CD4-positive, alpha-beta T cell treated with Interleukin-12 subunit alpha and Interleukin-12 subunit beta, for 1 hour (primary cell): ENCODE results near the gene CSMD2.

Experiments
- DNase-seq: peaks from one replicate; pipeline ENCODE4 v3.0.0-alpha.2; 2020

Gene CSMD2

GRCh38 chr1:33576821-33577599 lies 588.0 kb downstream of the CSMD2 start:
- no peak for DNase-seq

- no peak for DNase-seq
Observed at GRCh38 chr1:33575324-33575879, 589.6 kb downstream of the CSMD2 start.

DNA sequence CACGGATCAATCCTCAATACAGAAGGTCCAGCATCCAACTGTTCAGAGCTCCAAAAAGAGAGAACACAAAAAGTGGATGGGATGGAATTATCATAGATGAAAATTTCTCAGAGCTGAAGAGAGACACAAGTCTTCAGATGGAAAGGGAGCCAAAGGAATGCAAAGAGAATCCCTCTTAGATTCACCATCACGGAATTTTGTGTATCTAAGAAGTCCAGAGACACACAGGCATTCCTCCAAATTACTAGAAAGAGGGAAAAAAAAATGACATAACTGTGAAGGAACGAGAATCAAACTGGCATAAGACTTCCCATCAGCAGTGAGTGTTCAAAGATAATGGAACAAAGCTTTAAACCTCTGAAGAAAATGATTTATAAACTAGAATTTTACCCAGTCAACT lies 591.4 kb downstream of the CSMD2 start:
- DNase-seq: no peak

DNA sequence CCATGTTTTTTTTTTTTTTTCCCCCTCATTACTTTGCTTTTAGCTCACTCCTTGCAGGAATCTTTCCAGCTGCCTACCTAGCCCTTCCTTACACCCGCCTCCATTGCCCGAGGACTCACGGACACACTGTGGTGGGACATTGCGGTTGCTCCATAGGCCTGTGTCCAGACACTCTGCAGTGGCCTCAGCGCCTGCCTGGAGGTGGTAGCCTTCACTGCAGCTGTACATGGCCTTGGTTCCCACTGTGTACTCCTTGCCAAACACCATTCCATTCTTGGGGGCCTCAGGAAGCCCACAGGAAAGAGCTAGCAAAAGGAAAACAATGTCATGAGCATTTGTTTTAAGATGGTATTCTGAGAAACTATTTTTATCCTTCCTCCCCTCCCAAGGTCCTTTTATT lies 592.6 kb downstream of the CSMD2 start:
- no peak for DNase-seq

DNA sequence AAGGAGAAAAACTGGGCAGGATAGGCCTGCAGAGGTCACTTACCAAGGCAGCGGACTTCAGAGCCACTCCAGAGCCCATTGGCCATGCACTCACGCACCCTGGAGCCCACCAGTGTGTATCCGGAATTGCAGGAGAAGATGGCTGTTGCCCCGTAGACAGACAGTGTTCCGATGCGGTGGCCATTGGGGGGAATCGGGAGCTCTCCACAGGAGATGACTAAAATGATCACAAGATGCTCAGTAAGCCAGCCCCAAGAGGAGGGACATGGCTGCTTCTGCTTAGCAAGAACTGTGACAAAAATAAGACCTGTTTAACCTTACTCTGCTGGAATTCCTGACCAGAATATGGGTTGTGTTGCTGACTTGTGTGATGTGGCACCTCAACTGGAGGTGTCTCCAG lies 595.7 kb downstream of the CSMD2 start:
- DNase-seq: no peak

DNA sequence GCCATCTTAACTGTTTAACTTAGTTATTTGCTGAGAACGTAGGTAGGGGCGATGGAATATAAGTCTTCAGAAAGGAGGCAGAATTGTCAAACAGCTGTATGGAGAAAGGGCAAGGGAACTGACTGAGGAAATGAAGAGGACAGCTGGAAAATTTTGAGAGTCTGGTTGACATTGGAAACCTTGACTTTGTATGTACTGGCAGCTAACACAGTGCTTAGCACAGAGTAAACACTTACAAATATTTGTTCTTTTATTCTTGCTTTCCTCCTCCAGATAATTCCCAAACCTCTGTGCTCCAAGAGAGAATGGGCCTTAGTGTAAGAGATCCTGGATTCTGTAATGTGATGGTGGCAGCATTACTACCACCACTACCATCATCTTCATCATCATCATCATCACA lies 601.3 kb downstream of the CSMD2 start:
- no peak for DNase-seq

DNA sequence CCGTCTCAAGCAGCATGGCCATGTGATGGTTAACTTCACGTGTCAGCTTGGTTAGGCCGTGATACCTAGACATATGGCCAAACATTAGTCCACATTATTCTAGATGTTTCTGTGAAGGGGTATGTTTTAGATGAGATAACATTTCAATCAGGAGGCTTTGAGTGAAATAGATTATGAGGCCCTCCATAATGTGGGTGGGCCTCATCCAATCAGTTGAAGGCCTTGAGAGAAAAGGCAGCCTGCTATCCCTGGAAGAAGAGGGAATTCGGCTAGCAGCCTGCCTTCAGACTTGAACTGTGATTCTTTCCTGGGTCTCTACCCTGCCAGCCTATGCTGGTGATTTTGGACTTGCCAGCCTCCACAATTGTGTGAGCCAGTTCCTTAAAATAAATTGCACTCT lies 602.5 kb downstream of the CSMD2 start:
- DNase-seq: no peak

- no peak for DNase-seq
Observed at GRCh38 chr1:33561576-33561975, 603.5 kb downstream of the CSMD2 start.

DNA sequence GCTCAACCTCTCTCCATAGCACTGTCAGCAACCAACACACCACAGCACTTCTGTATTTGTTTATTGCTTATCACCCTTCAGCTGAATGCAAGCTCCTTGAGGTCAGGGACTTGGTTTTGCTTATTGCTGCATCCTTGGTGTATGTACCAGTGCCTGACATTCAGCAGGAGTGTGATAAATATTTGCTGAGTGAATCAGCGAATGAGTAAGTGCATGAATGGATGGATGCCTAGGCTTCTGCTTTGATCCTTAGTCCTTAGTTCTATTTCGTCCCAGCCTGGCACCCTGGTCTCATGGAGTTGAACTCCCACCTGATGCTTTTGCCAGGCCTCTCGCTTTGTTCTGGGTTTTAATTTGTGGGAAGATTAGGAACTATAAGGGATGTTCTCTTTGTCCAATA lies 604.4 kb downstream of the CSMD2 start:
- DNase-seq: no peak

GRCh38 chr1:33548721-33549120 lies 616.3 kb downstream of the CSMD2 start:
- DNase-seq: no peak

DNA sequence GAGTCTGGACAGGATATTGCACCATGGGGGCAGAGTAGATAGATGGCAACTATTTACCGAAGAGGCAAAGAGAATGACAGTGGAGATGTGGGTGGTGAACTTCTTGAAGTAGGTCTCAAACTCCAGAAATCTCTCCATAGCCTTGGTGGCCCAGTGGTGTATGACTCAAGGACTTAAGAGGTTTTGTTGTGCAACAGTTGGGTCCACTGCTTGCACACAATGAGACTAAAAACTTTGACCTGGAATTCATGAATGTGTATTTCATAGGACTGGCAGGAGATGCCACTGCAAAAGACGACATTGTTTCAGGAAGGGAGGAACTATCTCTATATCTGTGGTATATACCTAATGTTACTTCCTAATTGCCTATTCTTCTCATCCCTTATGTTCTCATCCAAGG lies 616.7 kb downstream of the CSMD2 start:
- no peak for DNase-seq

DNA sequence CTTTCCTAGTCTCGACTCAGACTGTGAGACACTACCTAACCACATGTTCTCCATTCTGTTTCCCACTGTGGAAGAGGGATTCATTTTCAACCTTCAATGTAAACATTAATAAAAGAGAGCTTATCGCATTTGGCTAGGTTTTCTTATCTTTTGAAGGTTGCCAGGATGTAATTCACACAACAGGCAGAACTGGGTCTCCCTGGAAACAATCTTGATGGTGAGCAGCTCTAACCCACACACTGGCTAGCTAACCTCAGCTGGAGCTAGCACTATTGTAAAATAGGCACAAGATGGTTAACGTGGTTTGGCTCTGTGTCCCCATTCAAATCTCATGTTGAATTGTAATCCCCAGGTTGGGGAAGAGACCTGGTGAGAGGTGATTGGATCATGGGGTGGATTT lies 617.5 kb downstream of the CSMD2 start:
- no peak for DNase-seq

DNA sequence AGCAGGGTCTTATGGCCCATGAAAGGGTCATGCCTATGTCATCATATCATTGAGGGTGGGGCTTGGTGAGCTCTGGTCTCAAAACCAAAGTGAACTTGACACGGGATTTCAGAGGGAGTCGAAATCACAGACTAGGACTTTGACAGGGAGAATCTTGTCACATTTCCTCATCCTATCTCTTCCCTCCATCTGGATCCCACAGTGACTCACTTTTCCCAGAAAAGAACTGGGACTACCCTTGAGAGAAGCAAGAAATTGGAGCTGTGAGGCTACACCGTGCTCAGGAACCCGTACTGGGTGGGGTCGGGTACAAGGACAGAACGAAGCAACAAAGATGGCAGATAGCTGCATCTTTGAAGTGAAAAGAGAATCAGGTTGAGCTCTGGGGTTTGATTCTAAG lies 623.1 kb downstream of the CSMD2 start:
- no peak for DNase-seq

DNA sequence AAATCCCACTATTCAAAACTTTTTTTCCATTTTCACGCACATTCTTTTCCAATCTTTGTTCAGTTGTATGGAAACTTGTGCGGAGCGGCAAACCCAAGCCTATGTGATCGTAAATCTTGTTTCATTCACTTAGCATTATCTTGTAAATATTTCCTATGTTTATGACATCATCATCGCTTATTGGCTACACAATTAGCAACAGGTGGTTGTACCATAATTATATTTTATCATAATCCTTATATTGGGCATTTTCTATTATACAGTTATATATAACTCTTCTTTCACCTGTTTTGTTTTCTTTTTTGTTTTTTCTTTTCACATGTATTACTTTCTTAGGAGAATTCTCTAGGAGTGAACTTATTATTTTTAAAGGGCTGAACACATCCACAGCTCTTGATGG lies 627.1 kb downstream of the CSMD2 start:
- DNase-seq: no peak

- DNase-seq: no peak
Observed at GRCh38 chr1:33535334-33535733, 629.7 kb downstream of the CSMD2 start.

- DNase-seq: no peak
Observed at GRCh38 chr1:33532936-33533335, 632.1 kb downstream of the CSMD2 start.

GRCh38 chr1:33532250-33532649 lies 632.8 kb downstream of the CSMD2 start:
- no peak for DNase-seq

DNA sequence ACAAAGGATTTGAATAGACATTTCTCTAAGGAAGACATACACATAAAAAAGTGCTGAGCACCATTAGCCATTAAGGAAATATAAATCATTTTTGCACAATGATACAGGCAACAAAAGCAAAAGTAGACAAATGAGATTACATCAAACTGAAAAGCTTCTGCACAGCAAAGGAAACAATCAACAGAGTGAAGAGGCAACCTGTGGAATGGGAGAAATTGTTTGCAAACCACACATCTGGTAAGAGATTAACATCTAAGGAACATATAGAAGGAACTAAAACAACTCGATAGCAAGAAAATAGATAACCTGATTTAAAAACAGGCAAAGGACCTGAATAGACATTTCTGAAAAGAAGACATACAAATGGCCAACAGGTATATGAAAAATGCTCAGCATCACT lies 635.1 kb downstream of the CSMD2 start:
- DNase-seq: no peak

DNA sequence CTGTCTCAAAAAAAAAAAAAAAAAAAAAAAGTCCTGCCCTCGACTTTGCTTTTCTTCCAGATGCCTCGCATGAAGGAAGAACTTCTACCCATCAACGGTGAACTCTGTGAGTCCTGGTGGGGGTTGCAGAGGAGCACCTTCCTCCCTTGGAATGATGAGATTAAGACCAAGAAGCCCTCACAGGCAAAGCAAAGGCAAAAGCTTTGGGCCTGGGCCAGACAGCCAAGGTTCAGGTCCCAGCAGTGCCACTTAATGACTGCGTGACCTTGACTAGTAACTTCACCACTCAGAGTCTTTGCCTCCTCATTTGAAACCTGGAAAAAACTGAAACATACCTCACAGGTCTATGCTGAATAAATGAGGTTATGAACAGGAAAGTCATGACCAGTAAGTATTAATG lies 637.1 kb downstream of the CSMD2 start:
- no peak for DNase-seq

DNA sequence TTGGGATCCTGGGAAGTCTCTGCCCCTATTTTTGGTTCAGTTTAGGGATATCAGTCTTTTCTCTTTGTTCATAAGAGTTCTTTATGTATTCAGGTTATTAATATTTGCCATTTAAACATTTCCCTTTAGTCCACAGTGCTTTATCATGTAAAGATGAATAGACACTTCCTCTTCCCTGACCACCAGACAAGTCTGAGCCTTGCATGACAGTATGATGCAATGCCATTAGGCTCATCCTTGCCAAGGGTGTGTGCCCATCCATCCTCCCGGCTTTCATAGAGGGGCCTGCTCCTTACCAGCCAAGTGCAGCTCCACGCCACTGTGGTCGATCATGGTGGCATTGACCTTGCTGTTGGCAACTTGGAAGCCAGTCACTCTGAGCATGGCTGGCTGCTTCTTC lies 640.4 kb downstream of the CSMD2 start:
- DNase-seq: no peak

DNA sequence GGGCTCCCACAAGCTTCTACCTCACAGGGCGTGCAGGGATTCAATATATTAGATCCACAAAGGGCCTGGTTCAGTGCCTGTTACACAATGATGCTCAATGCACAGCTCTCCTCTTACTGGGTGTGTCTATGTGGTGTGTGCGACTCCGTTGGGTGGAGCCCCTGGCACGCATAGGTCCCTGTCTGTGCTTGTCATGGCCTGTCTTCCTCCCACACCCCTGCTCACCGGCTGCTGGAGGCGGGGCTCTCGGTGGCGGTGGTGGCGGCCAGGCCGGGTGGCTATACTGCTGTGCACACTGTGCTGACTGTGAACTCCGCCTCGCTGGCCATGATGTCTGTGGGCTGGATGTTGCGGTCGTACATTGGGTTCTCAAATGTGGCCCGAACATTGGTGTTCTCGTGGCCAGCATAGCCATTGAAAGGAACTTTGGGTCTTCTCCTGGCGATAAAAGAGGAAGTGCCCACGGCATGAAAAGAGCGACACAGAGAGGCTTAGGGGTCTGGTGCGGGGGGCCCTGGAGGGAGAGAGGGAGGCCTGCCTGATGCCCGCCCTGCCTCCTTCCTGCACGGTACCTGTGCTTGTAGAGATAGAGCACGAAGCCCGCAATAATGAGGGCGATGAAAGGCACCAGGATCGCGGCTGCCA lies 645.7 kb downstream of the CSMD2 start:
- no peak for DNase-seq

DNA sequence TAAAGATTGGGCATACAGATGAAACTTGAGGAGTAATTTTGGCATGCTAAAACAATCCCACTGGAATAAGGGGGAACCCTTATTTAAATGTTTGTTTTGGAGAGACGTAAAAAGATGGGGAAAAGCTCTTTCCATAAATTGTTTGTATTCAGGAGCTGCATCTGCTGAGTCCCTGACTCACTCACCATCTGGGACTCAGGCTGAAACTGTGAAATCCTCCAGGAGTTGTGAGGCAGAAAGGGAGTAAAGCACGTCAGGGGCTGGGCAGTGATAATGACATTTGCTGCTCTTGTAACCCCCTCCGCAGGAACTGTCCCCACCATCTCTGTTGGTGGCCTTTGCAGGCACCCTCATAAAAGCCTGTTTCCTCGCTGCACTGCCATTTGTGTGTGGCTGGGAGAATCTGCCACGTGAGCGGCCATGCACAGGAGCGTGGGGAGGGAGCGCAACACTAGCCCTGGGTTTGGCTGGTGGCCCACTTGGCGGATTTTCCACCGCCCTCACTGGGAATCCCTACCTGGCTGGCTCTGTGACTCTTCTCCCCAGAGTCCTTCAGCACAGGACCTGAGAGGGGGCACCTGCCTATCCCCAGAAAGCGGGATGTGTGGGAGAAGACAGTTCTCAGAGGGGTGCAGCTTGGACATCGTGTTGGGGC lies 647.3 kb downstream of the CSMD2 start:
- DNase-seq: no peak

DNA sequence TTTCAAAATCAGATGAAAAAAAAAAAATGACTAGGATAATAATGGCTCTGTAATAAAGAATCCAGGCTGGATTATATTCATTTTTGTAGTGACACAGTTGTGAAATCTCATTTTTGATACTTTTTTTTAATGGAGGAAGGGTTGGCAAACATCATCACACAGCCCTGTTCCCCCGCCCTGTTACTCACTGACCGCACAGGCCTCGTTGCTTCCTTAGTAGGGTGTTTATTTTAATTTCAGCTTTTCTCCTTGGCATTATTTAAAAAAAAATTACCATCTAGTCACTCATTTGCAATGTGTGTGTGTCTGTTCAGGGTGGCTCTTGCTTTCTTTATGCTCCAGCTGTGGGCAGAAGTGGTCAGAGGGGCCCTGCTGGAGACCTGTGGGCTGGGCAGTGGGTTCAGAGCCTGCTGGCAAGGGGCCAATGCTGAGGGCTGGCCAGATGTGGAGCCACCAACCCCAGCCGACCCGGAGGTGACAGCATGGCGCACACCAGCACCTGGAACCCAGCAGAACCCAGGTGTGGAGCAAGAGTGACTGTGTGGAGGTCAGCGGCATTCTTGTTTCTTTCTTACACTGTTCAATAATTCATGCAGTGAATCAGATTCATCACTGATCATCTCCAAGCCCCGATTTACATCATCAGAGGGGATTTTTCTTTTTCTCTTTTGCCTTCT lies 648.0 kb downstream of the CSMD2 start:
- DNase-seq: no peak
